IMR-90 (cell line): ENCODE data around the gene NSUN6. TPM values are rescaled to one million over a fixed set of nuclear protein-coding genes. Genes with fewer than 3 reads are reported as not detected.

Experiments used
- ATAC-seq: fragments of 200-7000 bp; cut with Tn5 transposase; 2 replicates; pipeline ENCODE4 v1.9.1; 2020; ENCODE audit warnings: low read depth, mild to moderate bottlenecking, moderate library complexity
- BruUV-seq: library from RNA; stranded (reverse); fragments of 400-500 nt; replicated peaks from 2 replicates; lab custom pipeline; 2021; lab: Mats Ljungman, UMichigan
- CTCF ChIA-PET: fragments of 300-600 bp; formaldehyde crosslinking; extraction: SDS; loops from one replicate; lab custom pipeline; 2021; ENCODE audit warnings: antibody characterized with exemption; lab: Yijun Ruan, JAX
- POLR2A ChIA-PET: fragments of 300-600 bp; sonication (Branson Sonifier 250); formaldehyde crosslinking; loops from one replicate; lab custom pipeline; 2022; ENCODE audit warnings: antibody characterized with exemption; ENCODE audit not compliant: unreplicated experiment; lab: Charles Lee
- DNase-seq: peaks from one replicate; pipeline ENCODE4 v3.0.0; 2013
- H2AFZ ChIP-seq: replicated peaks from 2 replicates; pipeline ENCODE3; 2013; ENCODE audit warnings: low read length, mild to moderate bottlenecking; ENCODE audit not compliant: poor library complexity
- H2AK5ac ChIP-seq: 2 replicates; pipeline ENCODE4 v1.6.1; 2013; ENCODE audit warnings: low read depth, low read length, inconsistent platforms
- H2AK9ac ChIP-seq: replicated peaks from 2 replicates; pipeline ENCODE3; 2013; ENCODE audit warnings: mild to moderate bottlenecking, low read depth, low read length, moderate library complexity; ENCODE audit not compliant: poor library complexity
- H2BK120ac ChIP-seq: 2 replicates; pipeline ENCODE4 v1.6.1; 2013; ENCODE audit warnings: low read depth, low read length, inconsistent platforms
- H2BK15ac ChIP-seq: 3 replicates; pipeline ENCODE4 v1.6.1; 2013; ENCODE audit warnings: low read depth, low read length, inconsistent platforms
- H2BK20ac ChIP-seq: 2 replicates; pipeline ENCODE4 v1.6.1; 2013; ENCODE audit warnings: low read depth, mild to moderate bottlenecking, inconsistent platforms, low read length, moderate library complexity
- H2BK5ac ChIP-seq: 2 replicates; pipeline ENCODE4 v1.6.1; 2013; ENCODE audit warnings: mild to moderate bottlenecking, low read depth, low read length, inconsistent platforms; ENCODE audit not compliant: poor library complexity, severe bottlenecking
- H3K14ac ChIP-seq: replicated peaks from 2 replicates; pipeline ENCODE4 v1.6.1; 2013; ENCODE audit warnings: low read depth, low read length, inconsistent platforms
- H3K18ac ChIP-seq: 2 replicates; pipeline ENCODE4 v1.6.1; 2013; ENCODE audit warnings: low read depth, low read length, control low read depth
- H3K23ac ChIP-seq: 2 replicates; pipeline ENCODE4 v1.6.1; 2013; ENCODE audit warnings: low read depth, low read length, inconsistent platforms
- H3K27ac ChIP-seq: 2 replicates; pipeline ENCODE4 v1.5.1; 2013; ENCODE audit warnings: mild to moderate bottlenecking, control low read depth, low read length; ENCODE audit not compliant: insufficient read depth
- H3K27me3 ChIP-seq: 2 replicates; pipeline ENCODE4 v1.6.1; 2013; ENCODE audit warnings: low read length; ENCODE audit not compliant: control insufficient read depth, insufficient read depth
- H3K36me3 ChIP-seq: 2 replicates; pipeline ENCODE4 v1.6.1; 2013; ENCODE audit warnings: low read length, mixed read lengths; ENCODE audit not compliant: control insufficient read depth, insufficient read depth
- H3K4ac ChIP-seq: 2 replicates; pipeline ENCODE4 v1.6.1; 2013; ENCODE audit warnings: low read depth, low read length, inconsistent platforms
- H3K4me1 ChIP-seq: 2 replicates; pipeline ENCODE4 v1.6.1; 2013; ENCODE audit warnings: low read length, mixed read lengths; ENCODE audit not compliant: control insufficient read depth, insufficient read depth
- H3K4me2 ChIP-seq: 2 replicates; pipeline ENCODE4 v1.6.1; 2013; ENCODE audit warnings: low read depth, mild to moderate bottlenecking, control low read depth, low read length, moderate library complexity
- H3K4me3 ChIP-seq: 2 replicates; pipeline ENCODE4 v1.5.1; 2013; ENCODE audit warnings: low read depth, mild to moderate bottlenecking, control low read depth, low read length, moderate library complexity; ENCODE audit not compliant: insufficient read depth
- H3K56ac ChIP-seq: 2 replicates; pipeline ENCODE4 v1.6.1; 2013; ENCODE audit warnings: low read length, inconsistent platforms; ENCODE audit not compliant: insufficient read depth; ENCODE audit errors: extremely low read depth
- H3K79me1 ChIP-seq, 2 experiments: 2 replicates each; pipeline ENCODE4 v1.6.1; 2013; ENCODE audit warnings: low read length in 2 of 2, inconsistent platforms in 1 of 2, low read depth in 1 of 2
- H3K9ac ChIP-seq: 2 replicates; pipeline ENCODE4 v1.6.1; 2013; ENCODE audit warnings: low read depth, low read length, control low read depth
- H3K9me1 ChIP-seq: 2 replicates; pipeline ENCODE4 v1.6.1; 2013; ENCODE audit warnings: low read length, inconsistent platforms; ENCODE audit not compliant: insufficient read depth
- H3K9me3 ChIP-seq: 2 replicates; pipeline ENCODE4 v1.6.1; 2013; ENCODE audit warnings: low read length; ENCODE audit not compliant: control insufficient read depth, insufficient read depth
- H4K20me1 ChIP-seq: 2 replicates; pipeline ENCODE4 v1.6.1; 2013; ENCODE audit warnings: low read length, inconsistent platforms; ENCODE audit not compliant: insufficient read depth
- H4K5ac ChIP-seq: 2 replicates; pipeline ENCODE4 v1.6.1; 2013; ENCODE audit warnings: mild to moderate bottlenecking, low read depth, low read length, control low read depth
- H4K8ac ChIP-seq, 2 experiments: 2 replicates each; pipeline ENCODE4 v1.6.1; 2013; ENCODE audit warnings: low read depth in 2 of 2, low read length in 2 of 2, control low read depth in 1 of 2, inconsistent platforms in 1 of 2
- H4K91ac ChIP-seq: 2 replicates; pipeline ENCODE4 v1.6.1; 2013; ENCODE audit warnings: low read depth, low read length, inconsistent platforms; ENCODE audit not compliant: insufficient read depth
- BHLHE40 ChIP-seq: fragments of 150-350 bp; IDR thresholded peaks from 2 replicates; pipeline ENCODE4 v1.6.1; 2016; ENCODE audit warnings: mild to moderate bottlenecking, low read depth, low read length
- CEBPB ChIP-seq: IDR thresholded peaks from 2 replicates; pipeline ENCODE4 v1.6.1; 2012; ENCODE audit warnings: low read depth, low read length, improper control_type of control experiment
- CHD1 ChIP-seq: IDR thresholded peaks from 2 replicates; pipeline ENCODE4 v1.6.1; 2012; ENCODE audit warnings: low read depth, low read length, improper control_type of control experiment
- FOS ChIP-seq: fragments of 150-350 bp; IDR thresholded peaks from 2 replicates; pipeline ENCODE4 v1.6.1; 2016; ENCODE audit warnings: low read depth, low read length
- MAFK ChIP-seq: IDR thresholded peaks from 2 replicates; pipeline ENCODE4 v1.6.1; 2012; ENCODE audit warnings: low read depth, low read length, improper control_type of control experiment
- MAZ ChIP-seq: IDR thresholded peaks from 2 replicates; pipeline ENCODE4 v1.6.1; 2012; ENCODE audit warnings: low read depth, mild to moderate bottlenecking, low read length, improper control_type of control experiment, moderate library complexity, borderline replicate concordance
- MXI1 ChIP-seq: IDR thresholded peaks from 2 replicates; pipeline ENCODE4 v1.6.1; 2012; ENCODE audit warnings: low read depth, mild to moderate bottlenecking, low read length, moderate library complexity, borderline replicate concordance
- NFE2L2 ChIP-seq: fragments of 150-350 bp; IDR thresholded peaks from 2 replicates; pipeline ENCODE4 v1.6.1; 2016; ENCODE audit warnings: low read depth, mild to moderate bottlenecking, low read length
- POLR2A ChIP-seq: IDR thresholded peaks from 2 replicates; pipeline ENCODE4 v1.6.1; 2012; ENCODE audit warnings: mild to moderate bottlenecking, low read depth, low read length
- RAD21 ChIP-seq: IDR thresholded peaks from 2 replicates; pipeline ENCODE4 v1.6.1; 2012; ENCODE audit warnings: low read length, improper control_type of control experiment
- RCOR1 ChIP-seq: IDR thresholded peaks from 2 replicates; pipeline ENCODE4 v1.6.1; 2012; ENCODE audit warnings: mild to moderate bottlenecking, low read length, improper control_type of control experiment; ENCODE audit not compliant: insufficient replicate concordance
- RFX5 ChIP-seq: IDR thresholded peaks from 2 replicates; pipeline ENCODE4 v1.8.0; 2012; ENCODE audit warnings: low read depth, mild to moderate bottlenecking, low read length, moderate library complexity
- SMC3 ChIP-seq: fragments of 150-350 bp; IDR thresholded peaks from 2 replicates; pipeline ENCODE4 v1.6.1; 2016; ENCODE audit warnings: low read depth, mild to moderate bottlenecking, antibody characterized with exemption, low read length, moderate library complexity
- WGBS, 2 experiments: methylation state at CpG; one replicate each; pipeline versions ENCODE4 v1.1.5 to v1.1.7; 2013; ENCODE audit warnings: missing lambda C conversion rate in 2 of 2; ENCODE audit not compliant: insufficient read length in 1 of 2; ENCODE audit errors: extremely low coverage in 2 of 2; 5-methylcytosine and 5-hydroxymethylcytosine counted together
- dilution Hi-C: fragments of 300-500 bp; cut with HindIII; formaldehyde crosslinking; loops from one replicate; pipeline ENCODE4 v1.14.3; 2018; ENCODE audit warnings: low sequenced_read_pairs; ENCODE audit not compliant: unreplicated experiment
- in situ Hi-C: fragments of 300-500 bp; cut with MboI; formaldehyde crosslinking; loops from 3 replicates; pipeline ENCODE4 v1.14.3; 2019; ENCODE audit warnings: low sequenced_read_pairs, inconsistent platforms, mixed read lengths
- intact Hi-C: fragments of 100-400 bp; cut with micrococcal nuclease; formaldehyde crosslinking; loops from 2 replicates; pipeline ENCODE4 v1.10.0; 2022
- polyA plus RNA-seq, 3 experiments: library from polyadenylated mRNA; depleted of rRNA; stranded (reverse); fragments of >200 nt; gene quantifications; 2 replicates each; pipeline ENCODE4 v1.2.3, GENCODE V29; 2012; ENCODE audit warnings: low replicate concordance in 1 of 3
- total RNA-seq: library from RNA; depleted of rRNA; stranded (reverse); fragments of >200 nt; gene quantifications from 2 replicates; pipeline ENCODE4 v1.2.3, GENCODE V29; 2012
- TF ChIP-seq, protein P1 (sequence below): fragments of 150-350 bp; IDR thresholded peaks from 2 replicates; pipeline ENCODE4 v1.6.1; 2016; ENCODE audit warnings: low read depth, mild to moderate bottlenecking, low read length, moderate library complexity, borderline replicate concordance
- TF ChIP-seq, protein P2 (sequence below): fragments of 150-350 bp; IDR thresholded peaks from 2 replicates; pipeline ENCODE4 v1.6.1; 2017; ENCODE audit warnings: mild to moderate bottlenecking, antibody characterized with exemption, low read length, low read depth
- TF ChIP-seq, protein P3 (sequence below): conservative IDR thresholded peaks from 2 replicates; pipeline ENCODE4 v1.5.1; 2012; ENCODE audit warnings: mild to moderate bottlenecking, low read depth, low read length, improper control_type of control experiment

NSUN6 gene
- total and polyA plus RNA-seq, 2 of the 4 experiments (the other 2 are of a cell fraction): 4.6 to 11.5 TPM

DNA sequence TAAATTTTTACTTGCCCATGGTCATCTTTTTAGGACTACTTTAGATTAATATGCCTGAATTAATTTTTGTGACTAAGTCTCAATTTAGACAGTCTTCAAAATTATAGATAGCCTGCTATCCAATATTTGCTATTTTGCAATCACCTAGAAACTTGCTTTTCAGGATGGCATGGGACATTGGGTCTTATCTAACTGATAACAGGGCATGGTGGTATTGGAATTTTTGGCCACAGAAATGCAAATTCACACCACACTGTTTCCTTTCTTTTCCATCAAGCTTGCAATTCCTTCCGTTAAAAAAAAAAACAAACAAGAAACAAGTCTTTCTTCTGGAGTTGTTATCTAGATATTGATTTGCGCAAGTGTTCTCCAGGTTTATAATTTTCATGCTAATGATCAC is 16.6 kb upstream of the NSUN6 start:
- ATAC-seq: no peak
- Histone ChIP-seq H3K18ac (no peak overlapping the region), H2BK120ac (no peak overlapping the region), H4K8ac (no peak overlapping the region), H3K9ac (no peak overlapping the region), H3K4ac (no peak overlapping the region), H3K9me1 (peaks cover 7% of the 10 kb centered on the region), H2AFZ (no peak overlapping the region), H3K4me3 (no peak overlapping the region), H4K20me1 (peaks cover 32% of the 10 kb centered on the region; the same call in 1 of the 2 replicates), H3K4me1 (peaks cover 10% of the 10 kb centered on the region), H2BK20ac (no peak overlapping the region), H3K27ac (no peak overlapping the region), H3K14ac (no peak overlapping the region), H4K5ac (no peak overlapping the region), H2BK5ac (no peak overlapping the region), H3K56ac (no peak overlapping the region), H4K91ac (no peak overlapping the region), H3K9me3 (no peaks in the 10 kb centered on the region), H3K4me2 (no peak overlapping the region), H3K27me3 (no peaks in the 10 kb centered on the region), H2BK15ac (no peak overlapping the region), H3K36me3 (peaks cover 29% of the 10 kb centered on the region), H2AK9ac (no peak overlapping the region), H3K23ac (no peak overlapping the region), H3K79me1 (peaks cover 34 to 60% of the 10 kb centered on the region in 2 experiments), H2AK5ac (no peak overlapping the region)
- in situ Hi-C loops (no loop called here), intact Hi-C loops (no loop called here), dilution Hi-C loops (no loop called here)
- BruUV-seq: no TSS peak
- DNase-seq: no peak
- no peak for TF ChIP-seq POLR2A
- no peak for TF ChIP-seq RFX5
- TF ChIP-seq, protein P1, sequence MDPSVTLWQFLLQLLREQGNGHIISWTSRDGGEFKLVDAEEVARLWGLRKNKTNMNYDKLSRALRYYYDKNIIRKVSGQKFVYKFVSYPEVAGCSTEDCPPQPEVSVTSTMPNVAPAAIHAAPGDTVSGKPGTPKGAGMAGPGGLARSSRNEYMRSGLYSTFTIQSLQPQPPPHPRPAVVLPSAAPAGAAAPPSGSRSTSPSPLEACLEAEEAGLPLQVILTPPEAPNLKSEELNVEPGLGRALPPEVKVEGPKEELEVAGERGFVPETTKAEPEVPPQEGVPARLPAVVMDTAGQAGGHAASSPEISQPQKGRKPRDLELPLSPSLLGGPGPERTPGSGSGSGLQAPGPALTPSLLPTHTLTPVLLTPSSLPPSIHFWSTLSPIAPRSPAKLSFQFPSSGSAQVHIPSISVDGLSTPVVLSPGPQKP: no peak
- TF ChIP-seq MXI1: no peak
- no peak for TF ChIP-seq SMC3
- no peak for TF ChIP-seq MAFK
- TF ChIP-seq FOS: no peak
- no peak for TF ChIP-seq RCOR1
- TF ChIP-seq, protein P2, sequence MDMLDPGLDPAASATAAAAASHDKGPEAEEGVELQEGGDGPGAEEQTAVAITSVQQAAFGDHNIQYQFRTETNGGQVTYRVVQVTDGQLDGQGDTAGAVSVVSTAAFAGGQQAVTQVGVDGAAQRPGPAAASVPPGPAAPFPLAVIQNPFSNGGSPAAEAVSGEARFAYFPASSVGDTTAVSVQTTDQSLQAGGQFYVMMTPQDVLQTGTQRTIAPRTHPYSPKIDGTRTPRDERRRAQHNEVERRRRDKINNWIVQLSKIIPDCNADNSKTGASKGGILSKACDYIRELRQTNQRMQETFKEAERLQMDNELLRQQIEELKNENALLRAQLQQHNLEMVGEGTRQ: no peak
- no peak for TF ChIP-seq CEBPB
- TF ChIP-seq RAD21: no peak
- no peak for TF ChIP-seq MAZ
- TF ChIP-seq, protein P3, sequence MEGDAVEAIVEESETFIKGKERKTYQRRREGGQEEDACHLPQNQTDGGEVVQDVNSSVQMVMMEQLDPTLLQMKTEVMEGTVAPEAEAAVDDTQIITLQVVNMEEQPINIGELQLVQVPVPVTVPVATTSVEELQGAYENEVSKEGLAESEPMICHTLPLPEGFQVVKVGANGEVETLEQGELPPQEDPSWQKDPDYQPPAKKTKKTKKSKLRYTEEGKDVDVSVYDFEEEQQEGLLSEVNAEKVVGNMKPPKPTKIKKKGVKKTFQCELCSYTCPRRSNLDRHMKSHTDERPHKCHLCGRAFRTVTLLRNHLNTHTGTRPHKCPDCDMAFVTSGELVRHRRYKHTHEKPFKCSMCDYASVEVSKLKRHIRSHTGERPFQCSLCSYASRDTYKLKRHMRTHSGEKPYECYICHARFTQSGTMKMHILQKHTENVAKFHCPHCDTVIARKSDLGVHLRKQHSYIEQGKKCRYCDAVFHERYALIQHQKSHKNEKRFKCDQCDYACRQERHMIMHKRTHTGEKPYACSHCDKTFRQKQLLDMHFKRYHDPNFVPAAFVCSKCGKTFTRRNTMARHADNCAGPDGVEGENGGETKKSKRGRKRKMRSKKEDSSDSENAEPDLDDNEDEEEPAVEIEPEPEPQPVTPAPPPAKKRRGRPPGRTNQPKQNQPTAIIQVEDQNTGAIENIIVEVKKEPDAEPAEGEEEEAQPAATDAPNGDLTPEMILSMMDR: no peak
- TF ChIP-seq NFE2L2: no peak
- TF ChIP-seq BHLHE40: no peak
- TF ChIP-seq CHD1: no peak
- POLR2A ChIA-PET: no interaction called here
- CTCF ChIA-PET: no interaction called here
- WGBS, 2 experiments: no CpG with 5 or more reads among the region's 2 CpGs
